CD14-positive monocyte (primary cell): ENCODE measurements around the gene ZNF423. TPM values are rescaled to one million over a fixed set of nuclear protein-coding genes. Genes with fewer than 3 reads are reported as not detected.

Experiments used
- DNase-seq, 3 donors: peaks; one replicate each; pipeline ENCODE4 v3.0.0-alpha.2; 2011 to 2022
- H2AFZ ChIP-seq: 2 replicates; pipeline ENCODE4 v1.6.0; 2012; ENCODE audit warnings: mild to moderate bottlenecking, low read depth, low read length, inconsistent platforms; ENCODE audit not compliant: insufficient read depth, poor library complexity, severe bottlenecking
- H3K27ac ChIP-seq, 2 donors: 1 replicate in 1 of 2; 2 replicates in 1 of 2; pipeline ENCODE4 v1.5.1; 2012 to 2013; ENCODE audit warnings: low read length in 2 of 2, control low read depth in 1 of 2, inconsistent platforms in 1 of 2, low read depth in 1 of 2, mild to moderate bottlenecking in 1 of 2
- H3K27me3 ChIP-seq, 2 donors: one replicate each; pipeline versions ENCODE4 v1.6.0 to v1.6.1; 2011 to 2013; ENCODE audit warnings: low read length in 2 of 2; ENCODE audit not compliant: control insufficient read depth in 2 of 2, insufficient read depth in 2 of 2
- H3K36me3 ChIP-seq, 2 donors: replicated peaks in 1 of 2; 1 replicate in 1 of 2; 2 replicates in 1 of 2; pipeline versions ENCODE4 v1.5.1 to v1.6.1; 2012 to 2013; ENCODE audit warnings: low read length in 2 of 2, control low read depth in 1 of 2, inconsistent platforms in 1 of 2, mild to moderate bottlenecking in 1 of 2; ENCODE audit not compliant: insufficient read depth in 2 of 2, control insufficient read depth in 1 of 2
- H3K4me1 ChIP-seq, 2 donors: 1 replicate in 1 of 2; 2 replicates in 1 of 2; pipeline versions ENCODE4 v1.5.1 to v1.6.1; 2012 to 2013; ENCODE audit warnings: low read length in 2 of 2, control low read depth in 1 of 2, inconsistent platforms in 1 of 2, mild to moderate bottlenecking in 1 of 2, moderate library complexity in 1 of 2; ENCODE audit not compliant: insufficient read depth in 2 of 2, control insufficient read depth in 1 of 2
- H3K4me2 ChIP-seq: replicated peaks from 2 replicates; pipeline ENCODE3; 2012; ENCODE audit warnings: low read length, moderate library complexity, mild to moderate bottlenecking; ENCODE audit not compliant: poor library complexity, severe bottlenecking; ENCODE audit errors: extremely low read depth
- H3K4me3 ChIP-seq, 3 experiments: fragments of 200-600 bp in 1 of 3; sonication (generic) in 1 of 3; replicated peaks in 1 of 3; 1 replicate in 2 of 3; 2 replicates in 1 of 3; pipeline ENCODE4 v1.5.1; 2011 to 2013; ENCODE audit warnings: low read length in 3 of 3, mild to moderate bottlenecking in 3 of 3, control low read depth in 2 of 3, low read depth in 2 of 3, inconsistent platforms in 1 of 3, moderate library complexity in 1 of 3
- H3K79me2 ChIP-seq: 2 replicates; pipeline ENCODE4 v1.6.0; 2012; ENCODE audit warnings: mild to moderate bottlenecking, control low read depth, inconsistent platforms, low read length, moderate library complexity; ENCODE audit not compliant: insufficient read depth
- H3K9ac ChIP-seq: 2 replicates; pipeline ENCODE4 v1.6.0; 2017; ENCODE audit warnings: low read length, mild to moderate bottlenecking; ENCODE audit not compliant: insufficient read depth, poor library complexity, severe bottlenecking
- H3K9me3 ChIP-seq, 2 donors: replicated peaks in 1 of 2; 1 replicate in 1 of 2; 2 replicates in 1 of 2; pipeline versions ENCODE4 v1.5.1 to v1.6.1; 2012 to 2013; ENCODE audit warnings: low read length in 2 of 2, control low read depth in 1 of 2; ENCODE audit not compliant: control insufficient read depth in 1 of 2, insufficient read depth in 1 of 2
- H4K20me1 ChIP-seq: 2 replicates; pipeline ENCODE4 v1.6.0; 2012; ENCODE audit warnings: mild to moderate bottlenecking, low read length, control low read depth, moderate library complexity; ENCODE audit not compliant: insufficient read depth
- H3K27ac Mint-ChIP-seq, 7 donors: one replicate each; pipeline ENCODE4 v1.8.0; 2020; ENCODE audit warnings: mild to moderate bottlenecking in 7 of 7, mixed read lengths in 7 of 7, moderate library complexity in 6 of 7, inconsistent platforms in 2 of 7
- H3K27me3 Mint-ChIP-seq, 3 donors: one replicate each; pipeline ENCODE4 v1.8.0; 2021 to 2022; ENCODE audit warnings: low read depth in 3 of 3, mild to moderate bottlenecking in 3 of 3, mixed read lengths in 3 of 3, moderate library complexity in 3 of 3, inconsistent platforms in 1 of 3
- H3K36me3 Mint-ChIP-seq, 2 donors: one replicate each; pipeline ENCODE4 v1.8.0; 2020; ENCODE audit warnings: mixed read lengths in 2 of 2, inconsistent platforms in 1 of 2, mild to moderate bottlenecking in 1 of 2
- H3K4me1 Mint-ChIP-seq: one replicate; pipeline ENCODE4 v1.8.0; 2020; ENCODE audit warnings: mild to moderate bottlenecking, mixed read lengths
- H3K4me3 Mint-ChIP-seq, 2 donors: one replicate each; pipeline ENCODE4 v1.8.0; 2020; ENCODE audit warnings: mild to moderate bottlenecking in 2 of 2, mixed read lengths in 2 of 2, moderate library complexity in 1 of 2
- H3K9me3 Mint-ChIP-seq, 7 donors: one replicate each; pipeline ENCODE4 v1.8.0; 2020 to 2022; ENCODE audit warnings: mixed read lengths in 7 of 7, mild to moderate bottlenecking in 6 of 7, moderate library complexity in 6 of 7, inconsistent platforms in 2 of 7
- CTCF ChIP-seq: fragments of 200-600 bp; IDR thresholded peaks from one replicate; pipeline ENCODE4 v1.8.0; 2022; ENCODE audit warnings: antibody characterized with exemption, mild to moderate bottlenecking
- WGBS: methylation state at CpG from one replicate; pipeline ENCODE4 v1.1.5; 2013; ENCODE audit warnings: missing lambda C conversion rate; ENCODE audit not compliant: insufficient coverage; 5-methylcytosine and 5-hydroxymethylcytosine counted together
- intact Hi-C, 2 donors: fragments of 100-400 bp; cut with micrococcal nuclease; formaldehyde crosslinking; loops; one replicate each; pipeline versions ENCODE4 v1.15.0 to v1.15.1; 2023
- polyA plus RNA-seq, 3 donors: library from polyadenylated mRNA; depleted of rRNA in 1 of 3; unstranded in 2 of 3; stranded (reverse) in 1 of 3; fragments of 300-500 nt in 2 of 3; fragments of >200 nt in 1 of 3; fragmentation: Illumina TruSeq in 2 of 3; gene quantifications; 1 replicate in 2 of 3; 2 replicates in 1 of 3; pipeline ENCODE4 v1.2.3, GENCODE V29; 2012 to 2021

ZNF423 gene
- polyA plus RNA-seq, 3 donors: not detected

GRCh38 chr16:49869731-49870130 is 13.8 kb upstream of the ZNF423 start:
- Mint-ChIP-seq H3K4me3 (no peak overlapping the region), H3K27me3 (peaks cover 4 to 18% (median 15%) of the 10 kb centered on the region in 3 donors), H3K36me3 (no peaks in the 10 kb centered on the region), H3K9me3 (peaks cover 0 to 2% (median 0%) of the 10 kb centered on the region in 7 donors), H3K4me1 (no peaks in the 10 kb centered on the region), H3K27ac (no peak overlapping the region)
- Histone ChIP-seq H3K27me3 (peaks cover 0 to 2% of the 10 kb centered on the region in 2 donors), H3K36me3 (no peaks in the 10 kb centered on the region), H3K9ac (no peak overlapping the region), H2AFZ (no peak overlapping the region), H3K9me3 (no peaks in the 10 kb centered on the region), H3K4me1 (no peaks in the 10 kb centered on the region), H4K20me1 (no peaks in the 10 kb centered on the region), H3K27ac (no peak overlapping the region), H3K4me2 (no peak overlapping the region), H3K4me3 (no peak overlapping the region), H3K79me2 (no peaks in the 10 kb centered on the region)
- WGBS: 90% methylated on average over 2 of the region's 6 CpGs
- TF ChIP-seq CTCF: no peak
- intact Hi-C loops: no loop called here
- no peak for DNase-seq

GRCh38 chr16:49867796-49868668 is 12.1 kb upstream of the ZNF423 start:
- no peak overlapping the region for H3K4me3 Mint-ChIP-seq
- no peak for DNase-seq

More at GRCh38 chr16:49867796-49868668, 12.1 kb upstream of the ZNF423 start:
- H3K27me3 Mint-ChIP-seq: peaks cover 6 to 22% (median 18%) of the 10 kb centered on the region in 3 donors
- Histone ChIP-seq H3K27ac (no peak overlapping the region), H3K79me2 (no peaks in the 10 kb centered on the region), H3K4me1 (no peaks in the 10 kb centered on the region), H3K9me3 (no peaks in the 10 kb centered on the region), H3K4me2 (no peak overlapping the region), H4K20me1 (no peaks in the 10 kb centered on the region), H3K27me3 (no peaks in the 10 kb centered on the region), H3K9ac (no peak overlapping the region), H3K4me3 (no peak overlapping the region), H3K36me3 (no peaks in the 10 kb centered on the region), H2AFZ (no peak overlapping the region)
- H3K9me3 Mint-ChIP-seq: peaks cover 0 to 2% (median 0%) of the 10 kb centered on the region in 7 donors
- no peaks in the 10 kb centered on the region for H3K4me1 Mint-ChIP-seq
- no peaks in the 10 kb centered on the region for H3K36me3 Mint-ChIP-seq
- 89% methylated on average over 24 of the region's 38 CpGs for WGBS
- no peak overlapping the region for H3K27ac Mint-ChIP-seq
- TF ChIP-seq CTCF: no peak
- intact Hi-C loops: no loop called here
